LNCaP clone FGC (cell line): ENCODE results near the gene MIPOL1.

Experiments used
- DNase-seq: peaks from one replicate; pipeline ENCODE4 v3.0.0-alpha.2; 2011; ENCODE audit warnings: low read depth
- H3K4me3 ChIP-seq: 2 replicates; pipeline ENCODE4 v1.5.1; 2011; ENCODE audit warnings: mild to moderate bottlenecking, low read depth, low read length, control low read depth
- CTCF ChIP-seq: IDR thresholded peaks from 2 replicates; pipeline ENCODE4 v1.5.1; 2012; ENCODE audit warnings: mild to moderate bottlenecking; ENCODE audit not compliant: control insufficient read depth, insufficient read depth; ENCODE audit errors: extremely low read depth

MIPOL1 gene

GRCh38 chr14:37417833-37418232 is 220.1 kb downstream of the MIPOL1 start:
- peak; percentile 98 for DNase-seq
- H3K4me3 ChIP-seq, result no peak overlapping the region
- no peak for TF ChIP-seq CTCF

GRCh38 chr14:37420622-37421021 is 222.9 kb downstream of the MIPOL1 start:
- no peak for TF ChIP-seq CTCF
- no peak for DNase-seq
- peak overlapping the region; percentile 7; the same call in 1 of the 2 replicates for H3K4me3 ChIP-seq

- TF ChIP-seq CTCF, result no peak
Observed at GRCh38 chr14:37422319-37422718, 224.6 kb downstream of the MIPOL1 start.

GRCh38 chr14:37422748-37423147 is 225.0 kb downstream of the MIPOL1 start:
- TF ChIP-seq CTCF, result no peak
- no peak for DNase-seq
- no peak overlapping the region for H3K4me3 ChIP-seq

More at GRCh38 chr14:37422319-37422718, 224.6 kb downstream of the MIPOL1 start:
- H3K4me3 ChIP-seq, result no peak overlapping the region
- no peak for DNase-seq

- no peak overlapping the region for H3K4me3 ChIP-seq
- no peak for DNase-seq
- no peak for TF ChIP-seq CTCF
Observed at GRCh38 chr14:37428954-37429353, 231.2 kb downstream of the MIPOL1 start.

GRCh38 chr14:37429618-37430017 is 231.9 kb downstream of the MIPOL1 start:
- no peak for TF ChIP-seq CTCF
- DNase-seq, result no peak
- H3K4me3 ChIP-seq, result no peak overlapping the region

GRCh38 chr14:37434867-37435266 is 237.1 kb downstream of the MIPOL1 start:
- DNase-seq, result no peak
- TF ChIP-seq CTCF, result no peak
- H3K4me3 ChIP-seq, result no peak overlapping the region
